GM12892 (cell line): ENCODE measurements around the gene PTPRN2.

Experiments
- POLR2A ChIP-seq: IDR thresholded peaks from 2 replicates; pipeline ENCODE4 v1.6.1; 2011; ENCODE audit warnings: low read depth, low read length, control low read depth
- POLR2AphosphoS5 ChIP-seq: IDR thresholded peaks from 2 replicates; pipeline ENCODE4 v1.6.1; 2011; ENCODE audit warnings: low read depth, low read length, control low read depth
- TAF1 ChIP-seq: IDR thresholded peaks from 2 replicates; pipeline ENCODE4 v1.6.1; 2011; ENCODE audit warnings: low read depth, mild to moderate bottlenecking, control low read depth, low read length, borderline replicate concordance

DNA sequence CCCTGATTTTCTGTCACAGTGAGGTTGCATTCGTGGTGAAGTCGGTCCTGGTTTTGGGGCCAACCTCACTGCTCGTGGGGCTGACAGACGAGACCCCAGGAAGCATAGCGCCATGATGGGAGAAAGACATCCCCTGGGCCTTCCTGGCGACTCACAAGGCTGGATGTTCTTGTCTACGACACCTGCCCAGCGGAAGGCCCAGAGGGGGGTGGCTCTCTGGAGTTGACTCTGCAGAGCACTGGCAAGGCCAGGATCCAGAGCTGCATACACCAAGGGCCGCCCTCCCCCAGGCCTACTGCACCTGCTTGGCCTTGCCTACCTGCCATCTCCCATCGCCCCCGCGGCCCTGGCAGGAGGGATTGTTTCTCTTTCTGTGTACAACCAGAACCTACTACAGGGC, 608.9 kb downstream of the PTPRN2 start:
- no peak for TF ChIP-seq POLR2A
- no peak for TF ChIP-seq POLR2AphosphoS5
- TF ChIP-seq TAF1 = no peak
